GM23248 (cell line): Measurements from ENCODE around the gene MYH3. TPM values are rescaled to one million over a fixed set of nuclear protein-coding genes. Genes with fewer than 3 reads are reported as not detected.
A peak's percentile ranks its signal among the peaks of the same experiment; 100 is the strongest.

Experiments used
- DNase-seq: peaks from one replicate; pipeline ENCODE4 v3.0.0-alpha.2; 2015
- H2AFZ ChIP-seq: fragments of 200-600 bp; sonication (generic); 2 replicates; pipeline ENCODE4 v1.6.1; 2016; ENCODE audit warnings: antibody characterized with exemption
- H3F3A ChIP-seq: fragments of 200-600 bp; sonication (generic); 2 replicates; pipeline ENCODE4 v1.6.1; 2016; ENCODE audit warnings: mild to moderate bottlenecking, antibody characterized with exemption, mixed run types; ENCODE audit not compliant: insufficient read depth
- H3K27ac ChIP-seq: fragments of 200-600 bp; sonication (generic); 2 replicates; pipeline ENCODE4 v1.5.1; 2016; ENCODE audit warnings: mild to moderate bottlenecking
- H3K27me3 ChIP-seq: fragments of 200-600 bp; sonication (generic); replicated peaks from 2 replicates; pipeline ENCODE4 v1.6.1; 2016; ENCODE audit warnings: mild to moderate bottlenecking; ENCODE audit not compliant: insufficient read depth
- H3K36me3 ChIP-seq: fragments of 200-600 bp; sonication (generic); 2 replicates; pipeline ENCODE4 v1.6.1; 2016; ENCODE audit warnings: low read depth, mild to moderate bottlenecking
- H3K4me1 ChIP-seq: fragments of 200-600 bp; sonication (generic); 2 replicates; pipeline ENCODE4 v1.6.1; 2016; ENCODE audit warnings: mild to moderate bottlenecking; ENCODE audit not compliant: insufficient read depth
- H3K4me2 ChIP-seq: fragments of 200-600 bp; sonication (generic); one replicate; pipeline ENCODE4 v1.6.1; 2016; ENCODE audit warnings: mild to moderate bottlenecking; ENCODE audit not compliant: unreplicated experiment
- H3K4me3 ChIP-seq: fragments of 200-600 bp; sonication (generic); 2 replicates; pipeline ENCODE4 v1.5.1; 2016; ENCODE audit warnings: mild to moderate bottlenecking
- H3K79me2 ChIP-seq: fragments of 200-600 bp; sonication (generic); 2 replicates; pipeline ENCODE4 v1.6.1; 2016; ENCODE audit warnings: mild to moderate bottlenecking; ENCODE audit not compliant: insufficient read depth
- H3K9ac ChIP-seq: fragments of 200-600 bp; sonication (generic); 2 replicates; pipeline ENCODE4 v1.6.1; 2016; ENCODE audit warnings: mild to moderate bottlenecking
- H3K9me2 ChIP-seq: fragments of 200-600 bp; sonication (generic); 2 replicates; pipeline ENCODE4 v1.6.1; 2016; ENCODE audit warnings: mixed run types, mild to moderate bottlenecking, moderate library complexity; ENCODE audit not compliant: insufficient read depth
- H3K9me3 ChIP-seq: fragments of 200-600 bp; sonication (generic); one replicate; pipeline ENCODE4 v1.6.1; 2017; ENCODE audit warnings: low read depth
- H4K20me1 ChIP-seq: fragments of 200-600 bp; sonication (generic); 2 replicates; pipeline ENCODE4 v1.6.0; 2016; ENCODE audit not compliant: insufficient read depth
- EZH2 ChIP-seq: fragments of 200-600 bp; sonication (generic); IDR thresholded peaks from 2 replicates; pipeline ENCODE4 v1.6.1; 2018; ENCODE audit warnings: antibody characterized with exemption, mild to moderate bottlenecking; ENCODE audit not compliant: insufficient read depth, poor library complexity, severe bottlenecking
- EZH2phosphoT487 ChIP-seq: fragments of 200-600 bp; sonication (generic); IDR thresholded peaks from 2 replicates; pipeline ENCODE4 v1.6.1; 2018; ENCODE audit warnings: antibody characterized with exemption, moderate library complexity, mild to moderate bottlenecking, low read depth; ENCODE audit not compliant: insufficient read depth
- WGBS, 2 experiments: methylation state at CpG; one replicate each; pipeline ENCODE4 v1.1.6; 2015 to 2017; ENCODE audit warnings: low lambda C conversion rate in 2 of 2, low coverage in 1 of 2; ENCODE audit errors: missing lambda C conversion rate in 2 of 2; 5-methylcytosine and 5-hydroxymethylcytosine counted together
- in situ Hi-C: fragments of 300-500 bp; cut with MboI; formaldehyde crosslinking; loops from 2 replicates; pipeline ENCODE4 v1.15.0; 2020
- polyA plus RNA-seq: library from polyadenylated mRNA; unstranded; fragments of >200 nt; fragmentation: Nextera tagmentation; extraction: Ambion mirVana; gene quantifications from 2 replicates; pipeline ENCODE4 v1.2.1, GENCODE V29; 2016
- total RNA-seq: library from RNA; depleted of rRNA; stranded (reverse); fragments of >200 nt; shearing (Covaris generic); gene quantifications from 2 replicates; pipeline ENCODE4 v1.2.3, GENCODE V29; 2014

Gene MYH3
- total and polyA plus RNA-seq, 2 experiments from 2014 or later: 0.26 to 3.1 TPM

GRCh38 chr17:10620823-10621222 is 36.3 kb downstream of the MYH3 start:
- no peaks in the 10 kb centered on the region for H3F3A ChIP-seq
- no peak overlapping the region for H3K27ac ChIP-seq
- H3K4me2 ChIP-seq: no peak overlapping the region
- TF ChIP-seq EZH2: no peak
- no peak for TF ChIP-seq EZH2phosphoT487
- 62 to 64% methylated on average over 4 of the region's 4 CpGs for WGBS, 2 experiments
- no peaks in the 10 kb centered on the region for H3K9me3 ChIP-seq
- H3K4me1 ChIP-seq: no peaks in the 10 kb centered on the region
- no peaks in the 10 kb centered on the region for H3K36me3 ChIP-seq
- no peaks in the 10 kb centered on the region for H3K9me2 ChIP-seq
- DNase-seq: no peak
- H2AFZ ChIP-seq: no peak overlapping the region
- no peak overlapping the region for H3K9ac ChIP-seq
- H3K79me2 ChIP-seq: no peaks in the 10 kb centered on the region
- H3K27me3 ChIP-seq: no peaks in the 10 kb centered on the region
- in situ Hi-C loops: loop anchor here (10.0 kb wide), 1 partner anchor 696 kb away; no protein-coding TSS in a partner anchor
- no peak overlapping the region for H3K4me3 ChIP-seq
- H4K20me1 ChIP-seq: no peaks in the 10 kb centered on the region

DNA sequence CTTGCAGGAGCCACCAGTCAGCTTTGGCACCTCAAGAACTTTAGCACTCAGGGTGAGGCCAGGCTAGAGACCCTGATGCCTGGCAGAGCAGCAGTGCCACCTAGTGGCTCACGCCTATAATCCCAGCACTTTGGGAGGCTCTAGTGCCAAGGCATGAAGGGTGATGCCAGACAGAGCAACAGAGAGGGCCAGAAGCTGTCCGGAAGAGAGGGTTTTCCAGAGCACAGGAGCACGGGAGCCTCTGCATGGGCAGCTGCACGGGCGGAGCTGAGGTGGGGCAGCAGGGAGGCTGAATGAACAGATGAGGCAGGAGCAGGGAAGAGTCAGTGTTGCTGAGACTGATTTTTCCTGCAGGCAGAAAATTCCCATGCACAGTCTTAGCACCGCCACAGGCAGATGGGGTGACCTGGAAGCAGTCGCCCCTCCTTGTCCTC is 38.9 kb downstream of the MYH3 start:
- TF ChIP-seq EZH2 (no peak), EZH2phosphoT487 (no peak)
- in situ Hi-C loops: loop anchor here (10.0 kb wide), 1 partner anchor 663 kb away; no protein-coding TSS in a partner anchor
- H3K79me2 ChIP-seq: no peaks in the 10 kb centered on the region

GRCh38 chr17:10617120-10617505 is 40.0 kb downstream of the MYH3 start:
- Histone ChIP-seq H3K4me2 (no peak overlapping the region), H3K9ac (no peak overlapping the region), H4K20me1 (no peaks in the 10 kb centered on the region), H3K79me2 (no peaks in the 10 kb centered on the region), H2AFZ (no peak overlapping the region), H3K9me3 (no peaks in the 10 kb centered on the region), H3F3A (peaks cover 14% of the 10 kb centered on the region), H3K27ac (no peak overlapping the region), H3K4me3 (no peak overlapping the region), H3K4me1 (peaks cover 23% of the 10 kb centered on the region), H3K36me3 (no peaks in the 10 kb centered on the region), H3K9me2 (no peaks in the 10 kb centered on the region), H3K27me3 (no peaks in the 10 kb centered on the region)
- no peak for TF ChIP-seq EZH2
- no peak for TF ChIP-seq EZH2phosphoT487
- WGBS, 2 experiments: 73 to 82% methylated on average over 6 of the region's 6 CpGs
- DNase-seq: no peak
- in situ Hi-C loops: loop anchor here (10.0 kb wide), 1 partner anchor 662 kb away; no protein-coding TSS in a partner anchor

More for the DNA sequence above, 38.9 kb downstream of the MYH3 start:
- Histone ChIP-seq H3K4me1 (peaks cover 13% of the 10 kb centered on the region), H4K20me1 (no peaks in the 10 kb centered on the region), H3K9ac (no peak overlapping the region), H3K9me3 (no peaks in the 10 kb centered on the region), H3K27me3 (no peaks in the 10 kb centered on the region), H3K9me2 (no peaks in the 10 kb centered on the region), H3K27ac (no peak overlapping the region), H3K4me2 (no peak overlapping the region), H3F3A (peaks cover 9% of the 10 kb centered on the region), H2AFZ (peak overlapping the region; percentile 51), H3K4me3 (no peak overlapping the region), H3K36me3 (no peaks in the 10 kb centered on the region)
- DNase-seq: peak; percentile 84
- 4 to 10% methylated on average over 7 of the region's 7 CpGs for WGBS, 2 experiments

GRCh38 chr17:10616502-10617119 is 40.5 kb downstream of the MYH3 start:
- peaks cover 14% of the 10 kb centered on the region for H3F3A ChIP-seq
- H3K4me1 ChIP-seq: peaks cover 23% of the 10 kb centered on the region
- no peaks in the 10 kb centered on the region for H3K79me2 ChIP-seq
- no peak overlapping the region for H3K27ac ChIP-seq
- H2AFZ ChIP-seq: no peak overlapping the region
- H3K36me3 ChIP-seq: no peaks in the 10 kb centered on the region
- DNase-seq: peak; percentile 76
- no peak overlapping the region for H3K9ac ChIP-seq
- no peaks in the 10 kb centered on the region for H3K9me3 ChIP-seq
- H3K9me2 ChIP-seq: no peaks in the 10 kb centered on the region
- no peak overlapping the region for H3K4me2 ChIP-seq
- in situ Hi-C loops: loop anchor here (10.0 kb wide), 1 partner anchor 662 kb away; no protein-coding TSS in a partner anchor
- no peak overlapping the region for H3K4me3 ChIP-seq
- H3K27me3 ChIP-seq: no peaks in the 10 kb centered on the region
- TF ChIP-seq EZH2phosphoT487 (no peak), EZH2 (no peak)
- H4K20me1 ChIP-seq: no peaks in the 10 kb centered on the region
- 18 to 21% methylated on average over 9 of the region's 9 CpGs for WGBS, 2 experiments
